Measurements from ENCODE around the gene CAMKK1.

The CAMKK1 gene

DNA sequence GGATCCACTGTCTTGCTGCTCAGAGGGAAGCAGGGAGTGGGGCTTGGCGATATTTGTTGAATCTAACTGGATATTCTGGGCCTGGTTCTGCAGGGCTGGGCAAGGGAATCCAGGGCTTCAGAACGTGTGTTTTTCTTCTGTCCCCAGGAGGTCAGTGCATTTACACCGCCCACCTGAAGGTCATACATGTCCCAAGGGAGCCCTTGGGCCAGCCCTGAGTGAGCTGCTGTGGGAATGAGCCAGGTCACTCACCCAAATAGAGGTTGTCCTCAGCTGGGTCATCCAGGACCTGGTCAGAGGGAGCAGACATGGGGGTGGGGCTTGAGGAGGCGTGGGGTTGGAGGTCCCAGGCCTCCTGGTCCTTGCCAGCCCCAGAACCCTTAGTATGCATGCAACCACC lies 10.6 kb downstream of the CAMKK1 start:
- Histone ChIP-seq H2AFZ (ENCODE audit: low read length) (no peak overlapping the region), H3K4me2 (ENCODE audit: low read depth, low read length, poor library complexity, severe bottlenecking) (no peak overlapping the region), H3K36me3 (ENCODE audit: insufficient read depth, low read length) (no peaks in the 10 kb centered on the region), H3K9me2 (replicated peaks; ENCODE audit: low read depth, low read length) (no peaks in the 10 kb centered on the region), H3K9ac (ENCODE audit: low read depth, low read length, poor library complexity, severe bottlenecking) (no peak overlapping the region), H3K9me3 (ENCODE audit: insufficient read depth, low read depth, low read length) (no peaks in the 10 kb centered on the region), H3K4me1 (ENCODE audit: insufficient read depth, low read length, poor library complexity, severe bottlenecking) (peaks cover 12% of the 10 kb centered on the region), H4K20me1 (ENCODE audit: insufficient read depth, low read length, poor library complexity, severe bottlenecking) (no peaks in the 10 kb centered on the region), H3F3A (ENCODE audit: low read depth) (no peaks in the 10 kb centered on the region), H3K27me3 (ENCODE audit: insufficient read depth, low read length, poor library complexity, severe bottlenecking) (no peaks in the 10 kb centered on the region), H3K79me2 (ENCODE audit: insufficient read depth, low read length) (no peaks in the 10 kb centered on the region), H3K4me3 (ENCODE audit: low read length, poor library complexity, severe bottlenecking) (no peak overlapping the region)
- TF ChIP-seq, protein P1, sequence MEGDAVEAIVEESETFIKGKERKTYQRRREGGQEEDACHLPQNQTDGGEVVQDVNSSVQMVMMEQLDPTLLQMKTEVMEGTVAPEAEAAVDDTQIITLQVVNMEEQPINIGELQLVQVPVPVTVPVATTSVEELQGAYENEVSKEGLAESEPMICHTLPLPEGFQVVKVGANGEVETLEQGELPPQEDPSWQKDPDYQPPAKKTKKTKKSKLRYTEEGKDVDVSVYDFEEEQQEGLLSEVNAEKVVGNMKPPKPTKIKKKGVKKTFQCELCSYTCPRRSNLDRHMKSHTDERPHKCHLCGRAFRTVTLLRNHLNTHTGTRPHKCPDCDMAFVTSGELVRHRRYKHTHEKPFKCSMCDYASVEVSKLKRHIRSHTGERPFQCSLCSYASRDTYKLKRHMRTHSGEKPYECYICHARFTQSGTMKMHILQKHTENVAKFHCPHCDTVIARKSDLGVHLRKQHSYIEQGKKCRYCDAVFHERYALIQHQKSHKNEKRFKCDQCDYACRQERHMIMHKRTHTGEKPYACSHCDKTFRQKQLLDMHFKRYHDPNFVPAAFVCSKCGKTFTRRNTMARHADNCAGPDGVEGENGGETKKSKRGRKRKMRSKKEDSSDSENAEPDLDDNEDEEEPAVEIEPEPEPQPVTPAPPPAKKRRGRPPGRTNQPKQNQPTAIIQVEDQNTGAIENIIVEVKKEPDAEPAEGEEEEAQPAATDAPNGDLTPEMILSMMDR (conservative IDR thresholded peaks at IDR 0.05; ENCODE audit: low read length), result no peak
- TF ChIP-seq EZH2phosphoT487 (IDR thresholded peaks at IDR 0.05; ENCODE audit: borderline replicate concordance), result no peak

DNA sequence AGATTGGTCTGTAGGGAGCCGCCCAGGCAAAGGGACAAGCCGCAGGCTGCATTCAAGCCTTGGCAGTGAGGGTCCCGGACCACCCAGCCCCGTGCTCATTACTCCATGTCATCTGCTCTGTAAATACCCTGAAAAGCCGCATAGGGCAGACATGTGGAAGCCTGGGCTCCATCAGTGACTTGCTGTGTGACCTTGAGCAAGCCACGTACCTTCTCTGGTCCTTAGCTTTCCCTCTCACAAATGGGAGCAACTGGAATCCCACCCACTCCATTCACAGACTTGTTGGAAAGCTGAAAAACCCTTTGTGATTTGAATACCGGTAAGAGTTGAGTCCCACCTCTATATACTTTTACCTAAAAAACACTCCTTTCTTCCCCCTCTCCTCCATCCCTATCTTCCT lies 11.9 kb downstream of the CAMKK1 start:
- no peaks in the 10 kb centered on the region for H3F3A ChIP-seq (ENCODE audit: low read depth)
- no peaks in the 10 kb centered on the region for H3K9me3 ChIP-seq (ENCODE audit: insufficient read depth, low read depth, low read length)
- no peaks in the 10 kb centered on the region for H3K79me2 ChIP-seq (ENCODE audit: insufficient read depth, low read length)
- H3K4me1 ChIP-seq (ENCODE audit: insufficient read depth, low read length, poor library complexity, severe bottlenecking), result peaks cover 3% of the 10 kb centered on the region
- H3K4me3 ChIP-seq (ENCODE audit: low read length, poor library complexity, severe bottlenecking), result no peak overlapping the region
- no peaks in the 10 kb centered on the region for H4K20me1 ChIP-seq (ENCODE audit: insufficient read depth, low read length, poor library complexity, severe bottlenecking)
- H3K36me3 ChIP-seq (ENCODE audit: insufficient read depth, low read length), result no peaks in the 10 kb centered on the region
- H3K9me2 ChIP-seq (replicated peaks; ENCODE audit: low read depth, low read length), result no peaks in the 10 kb centered on the region
- H3K27me3 ChIP-seq (ENCODE audit: insufficient read depth, low read length, poor library complexity, severe bottlenecking), result no peaks in the 10 kb centered on the region
- no peak overlapping the region for H2AFZ ChIP-seq (ENCODE audit: low read length)
- no peak for TF ChIP-seq EZH2phosphoT487 (IDR thresholded peaks at IDR 0.05; ENCODE audit: borderline replicate concordance)
- TF ChIP-seq, protein P1 (conservative IDR thresholded peaks at IDR 0.05; ENCODE audit: low read length), result no peak
- H3K9ac ChIP-seq (ENCODE audit: low read depth, low read length, poor library complexity, severe bottlenecking), result no peak overlapping the region
- H3K4me2 ChIP-seq (ENCODE audit: low read depth, low read length, poor library complexity, severe bottlenecking), result no peak overlapping the region

DNA sequence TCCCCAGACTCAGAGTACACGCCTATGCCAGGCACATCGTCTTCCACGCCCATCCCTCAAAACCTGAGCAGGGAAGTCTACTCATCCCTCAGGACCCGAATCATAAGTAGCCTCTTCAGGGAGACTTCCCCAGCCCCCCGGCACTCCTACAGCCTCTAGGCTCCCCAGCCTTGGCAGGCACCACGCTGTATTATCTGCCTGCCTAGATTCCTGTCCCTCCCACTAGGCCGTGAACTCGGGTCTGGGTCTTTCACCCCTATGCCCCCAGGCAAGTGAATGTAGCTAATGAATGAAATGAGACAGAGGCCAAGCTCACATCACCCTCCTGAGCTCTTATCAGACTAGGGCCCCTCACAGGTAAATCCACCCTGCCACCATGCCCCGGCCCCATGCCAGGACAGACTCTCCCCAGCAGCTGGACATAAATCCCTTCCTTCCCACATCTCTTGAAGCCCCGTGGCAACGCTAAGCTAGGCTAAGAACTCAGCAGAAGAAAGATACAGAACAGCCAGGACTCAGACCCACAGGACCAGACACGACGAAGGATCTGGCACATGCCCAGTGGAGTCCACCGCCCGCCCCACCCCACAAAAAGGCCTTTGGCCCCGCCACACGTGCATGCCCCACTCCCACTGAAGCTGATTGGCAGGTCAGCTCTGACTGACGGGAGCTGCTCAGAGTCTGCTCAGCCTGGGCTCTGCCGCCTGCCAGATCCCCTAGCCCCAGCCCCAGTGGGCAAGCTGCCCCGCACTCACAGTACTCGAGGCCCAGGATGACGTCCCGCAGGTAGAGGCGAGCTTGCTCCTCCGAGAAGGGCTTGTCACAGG lies 13.0 kb downstream of the CAMKK1 start:
- no peaks in the 10 kb centered on the region for H3F3A ChIP-seq (ENCODE audit: low read depth)
- no peaks in the 10 kb centered on the region for H4K20me1 ChIP-seq (ENCODE audit: insufficient read depth, low read length, poor library complexity, severe bottlenecking)
- H3K9ac ChIP-seq (ENCODE audit: low read depth, low read length, poor library complexity, severe bottlenecking), result no peak overlapping the region
- no peak overlapping the region for H3K4me2 ChIP-seq (ENCODE audit: low read depth, low read length, poor library complexity, severe bottlenecking)
- H3K9me2 ChIP-seq (replicated peaks; ENCODE audit: low read depth, low read length), result no peaks in the 10 kb centered on the region
- H3K4me1 ChIP-seq (ENCODE audit: insufficient read depth, low read length, poor library complexity, severe bottlenecking), result peaks cover 3% of the 10 kb centered on the region
- H3K4me3 ChIP-seq (ENCODE audit: low read length, poor library complexity, severe bottlenecking), result no peak overlapping the region
- H2AFZ ChIP-seq (ENCODE audit: low read length), result no peak overlapping the region
- no peaks in the 10 kb centered on the region for H3K27me3 ChIP-seq (ENCODE audit: insufficient read depth, low read length, poor library complexity, severe bottlenecking)
- no peaks in the 10 kb centered on the region for H3K79me2 ChIP-seq (ENCODE audit: insufficient read depth, low read length)
- no peak for TF ChIP-seq EZH2phosphoT487 (IDR thresholded peaks at IDR 0.05; ENCODE audit: borderline replicate concordance)
- TF ChIP-seq, protein P1 (conservative IDR thresholded peaks at IDR 0.05; ENCODE audit: low read length), result no peak
- no peaks in the 10 kb centered on the region for H3K9me3 ChIP-seq (ENCODE audit: insufficient read depth, low read depth, low read length)
- no peaks in the 10 kb centered on the region for H3K36me3 ChIP-seq (ENCODE audit: insufficient read depth, low read length)

Measured in Loucy (cell line).